A673 (cell line): ENCODE measurements around the gene SLC22A12. TPM values are rescaled to one million over a fixed set of nuclear protein-coding genes. Genes with fewer than 3 reads are reported as not detected.

Source experiments
- BruUV-seq: library from RNA; stranded (reverse); fragments of 400-500 nt; replicated peaks from 2 replicates; lab custom pipeline; 2021; lab: Mats Ljungman, UMichigan
- CTCF ChIA-PET: fragments of 300-600 bp; sonication (Branson Sonifier 250); formaldehyde crosslinking; loops from one replicate; lab custom pipeline; 2022; ENCODE audit warnings: antibody characterized with exemption; lab: Charles Lee
- POLR2A ChIA-PET: fragments of 300-600 bp; sonication (Branson Sonifier 250); formaldehyde crosslinking; loops from one replicate; lab custom pipeline; 2022; ENCODE audit warnings: antibody characterized with exemption; ENCODE audit not compliant: low non-redundant PET; lab: Charles Lee
- DNase-seq: peaks from one replicate; pipeline ENCODE4 v3.0.0-alpha.2; 2015; ENCODE audit warnings: low spot score
- H3K27ac ChIP-seq: fragments of 200-600 bp; sonication (generic); 2 replicates; pipeline ENCODE4 v1.5.1; 2016; ENCODE audit warnings: mixed run types, low read depth, mild to moderate bottlenecking, mixed read lengths, antibody characterized with exemption, low read length; ENCODE audit not compliant: poor library complexity, severe bottlenecking
- H3K27me3 ChIP-seq: fragments of 200-600 bp; sonication (generic); replicated peaks from 2 replicates; pipeline ENCODE4 v1.6.1; 2017; ENCODE audit warnings: mixed run types, low read depth, mild to moderate bottlenecking, mixed read lengths, antibody characterized with exemption, low read length; ENCODE audit not compliant: insufficient read depth, poor library complexity
- H3K36me3 ChIP-seq: fragments of 200-600 bp; sonication (generic); 2 replicates; pipeline ENCODE4 v1.6.1; 2016; ENCODE audit warnings: mixed run types, mild to moderate bottlenecking, mixed read lengths, antibody characterized with exemption, low read length; ENCODE audit not compliant: insufficient read depth, poor library complexity, severe bottlenecking
- H3K4me1 ChIP-seq: fragments of 200-600 bp; sonication (generic); 2 replicates; pipeline ENCODE4 v1.6.1; 2017; ENCODE audit warnings: mixed run types, mild to moderate bottlenecking, mixed read lengths, antibody characterized with exemption, low read length; ENCODE audit not compliant: insufficient read depth, poor library complexity, severe bottlenecking
- H3K4me3 ChIP-seq: fragments of 200-600 bp; sonication (generic); 2 replicates; pipeline ENCODE4 v1.5.1; 2016; ENCODE audit warnings: low read depth, mixed run types, mild to moderate bottlenecking, mixed read lengths, low read length; ENCODE audit not compliant: poor library complexity, severe bottlenecking
- H3K9me3 ChIP-seq: fragments of 200-600 bp; sonication (generic); 2 replicates; pipeline ENCODE4 v1.6.1; 2016; ENCODE audit warnings: mixed run types, low read depth, mild to moderate bottlenecking, mixed read lengths, antibody characterized with exemption, low read length; ENCODE audit not compliant: poor library complexity, severe bottlenecking
- EZH2 ChIP-seq: fragments of 200-600 bp; sonication (generic); IDR thresholded peaks from 2 replicates; pipeline ENCODE4 v1.6.1; 2017; ENCODE audit warnings: borderline replicate concordance, low read depth, mild to moderate bottlenecking, mixed read lengths, antibody characterized with exemption, low read length; ENCODE audit not compliant: poor library complexity, severe bottlenecking
- intact Hi-C: fragments of 100-400 bp; cut with micrococcal nuclease; formaldehyde crosslinking; loops from one replicate; pipeline ENCODE4 v1.10.0; 2022; ENCODE audit not compliant: unreplicated experiment
- total RNA-seq: library from RNA; stranded (reverse); gene quantifications from 2 replicates; pipeline ENCODE4 v1.2.3, GENCODE V29; 2021
- TF ChIP-seq, protein P1 (sequence below): fragments of 300-800, 200-600 bp; sonication (generic); conservative IDR thresholded peaks from 2 replicates; pipeline ENCODE4 v1.5.1; 2017; ENCODE audit warnings: low read depth, mild to moderate bottlenecking, antibody characterized with exemption, low read length, moderate library complexity, mixed read lengths

Gene SLC22A12
- total RNA-seq, 1 experiment from 2014 or later, result not detected

- Histone ChIP-seq H3K36me3 (no peaks in the 10 kb centered on the region), H3K4me1 (no peaks in the 10 kb centered on the region), H3K4me3 (no peak overlapping the region), H3K9me3 (no peaks in the 10 kb centered on the region), H3K27me3 (no peaks in the 10 kb centered on the region), H3K27ac (no peak overlapping the region)
- CTCF ChIA-PET, result no interaction called here
- POLR2A ChIA-PET, result no interaction called here
- BruUV-seq, result no TSS peak
- no peak for DNase-seq
- no peak for TF ChIP-seq EZH2
- TF ChIP-seq, protein P1, sequence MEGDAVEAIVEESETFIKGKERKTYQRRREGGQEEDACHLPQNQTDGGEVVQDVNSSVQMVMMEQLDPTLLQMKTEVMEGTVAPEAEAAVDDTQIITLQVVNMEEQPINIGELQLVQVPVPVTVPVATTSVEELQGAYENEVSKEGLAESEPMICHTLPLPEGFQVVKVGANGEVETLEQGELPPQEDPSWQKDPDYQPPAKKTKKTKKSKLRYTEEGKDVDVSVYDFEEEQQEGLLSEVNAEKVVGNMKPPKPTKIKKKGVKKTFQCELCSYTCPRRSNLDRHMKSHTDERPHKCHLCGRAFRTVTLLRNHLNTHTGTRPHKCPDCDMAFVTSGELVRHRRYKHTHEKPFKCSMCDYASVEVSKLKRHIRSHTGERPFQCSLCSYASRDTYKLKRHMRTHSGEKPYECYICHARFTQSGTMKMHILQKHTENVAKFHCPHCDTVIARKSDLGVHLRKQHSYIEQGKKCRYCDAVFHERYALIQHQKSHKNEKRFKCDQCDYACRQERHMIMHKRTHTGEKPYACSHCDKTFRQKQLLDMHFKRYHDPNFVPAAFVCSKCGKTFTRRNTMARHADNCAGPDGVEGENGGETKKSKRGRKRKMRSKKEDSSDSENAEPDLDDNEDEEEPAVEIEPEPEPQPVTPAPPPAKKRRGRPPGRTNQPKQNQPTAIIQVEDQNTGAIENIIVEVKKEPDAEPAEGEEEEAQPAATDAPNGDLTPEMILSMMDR, result no peak
- intact Hi-C loops, result no loop called here
Observed at GRCh38 chr11:64627371-64627770, 36.4 kb downstream of the SLC22A12 start.

GRCh38 chr11:64628596-64628995 lies 37.6 kb downstream of the SLC22A12 start:
- H3K27ac ChIP-seq, result no peak overlapping the region
- no peaks in the 10 kb centered on the region for H3K4me1 ChIP-seq
- ChIA-PET POLR2A (no interaction called here), CTCF (no interaction called here)
- no peak for DNase-seq
- no peaks in the 10 kb centered on the region for H3K27me3 ChIP-seq
- H3K36me3 ChIP-seq, result no peaks in the 10 kb centered on the region
- intact Hi-C loops, result no loop called here
- no peaks in the 10 kb centered on the region for H3K9me3 ChIP-seq
- TF ChIP-seq, protein P1, result no peak
- no peak for TF ChIP-seq EZH2
- BruUV-seq, result no TSS peak
- H3K4me3 ChIP-seq, result no peak overlapping the region

GRCh38 chr11:64629103-64629502 lies 38.1 kb downstream of the SLC22A12 start:
- CTCF ChIA-PET, result no interaction called here

More at GRCh38 chr11:64629103-64629502, 38.1 kb downstream of the SLC22A12 start:
- H3K36me3 ChIP-seq, result no peaks in the 10 kb centered on the region
- BruUV-seq, result no TSS peak
- intact Hi-C loops, result no loop called here
- no peaks in the 10 kb centered on the region for H3K27me3 ChIP-seq
- no peak for TF ChIP-seq EZH2
- TF ChIP-seq, protein P1, result no peak
- POLR2A ChIA-PET, result no interaction called here
- H3K4me1 ChIP-seq, result no peaks in the 10 kb centered on the region
- DNase-seq, result no peak
- H3K9me3 ChIP-seq, result no peaks in the 10 kb centered on the region
- no peak overlapping the region for H3K4me3 ChIP-seq
- H3K27ac ChIP-seq, result no peak overlapping the region
